ENCODE results near the gene ARFIP2. TPM values are rescaled to one million over a fixed set of nuclear protein-coding genes. Genes with fewer than 3 reads are reported as not detected.
A peak's percentile ranks its signal among the peaks of the same experiment; 100 is the strongest.

The ARFIP2 gene
- total RNA-seq (10 to 100 TPM; 29.8 to 72.7 (median 37.1) TPM), polyA plus RNA-seq (10 to 100 TPM; 23.4 to 36.5 (median 35.8) TPM)
- long read RNA-seq, donor 1, partial matches to known transcripts = 13 of 27 reads
- long read RNA-seq, donor 1, other reads (novel, unspliced or antisense) = 11 of 27 reads
- long read RNA-seq, donor 2, partial matches to known transcripts = 25 of 31 reads
- long read RNA-seq, donor 2, other reads (novel, unspliced or antisense) = 0 of 31 reads

- Histone ChIP-seq H3K4me3 (peak within 1 kb of the TSS; percentile 58 to 87 (median 76)), H3K27me3 (replicated peaks in 1 of 7) (no peaks in the 10 kb centered on the region), H3K36me3 (peaks cover 0 to 77% (median 58%) of the 10 kb centered on the region in 6 donors), H3K27ac (peak within 1 kb of the TSS; percentile 89 to 95 (median 94)), H3K4me1 (peaks cover 25 to 73% (median 42%) of the 10 kb centered on the region in 6 donors), H3K9me3 (no peaks in the 10 kb centered on the region)
- 0 to 1% (median 0%) methylated on average over 31 to 66 of the region's 66 CpGs for WGBS, 5 donors
- DNase-seq = peak; percentile 100
- TF ChIP-seq POLR2AphosphoS5 (IDR thresholded peaks at IDR 0.05) = peak; percentile 98 to 99 (median 99)
- TF ChIP-seq POLR2A (IDR thresholded peaks at IDR 0.05) = peak; percentile 42 to 71 (median 55)
- peak in 1 of 11 experiments; percentile 42 for TF ChIP-seq CTCF (IDR thresholded peaks at IDR 0.05 in 8 of 11, conservative IDR thresholded peaks at IDR 0.05 in 3 of 11)
- intact Hi-C loops (cut with DNase I; ENCODE audit: low total_unique reads) = no loop called here
These were observed at the start of gene ARFIP2, which contains the start of gene TIMM10B for GRCh38 chr11:6481012-6481923. TSS of gene ARFIP2 (minus strand) at chr11:6481331. CDS start at chr11:6480421, 910 bp downstream. TSS of gene TIMM10B (plus strand) at chr11:6481501. CDS start at chr11:6481517, 16 bp downstream.

- no peak for DNase-seq
- WGBS, 5 donors = 84 to 94% (median 86%) methylated on average over 2 of the region's 2 CpGs
- Histone ChIP-seq H3K27me3 (replicated peaks in 1 of 7) (no peaks in the 10 kb centered on the region), H3K36me3 (peaks cover 0 to 49% (median 20%) of the 10 kb centered on the region in 6 donors), H3K4me1 (peaks cover 0 to 10% (median 0%) of the 10 kb centered on the region in 6 donors), H3K9me3 (no peaks in the 10 kb centered on the region), H3K27ac (no peak overlapping the region), H3K4me3 (no peak overlapping the region)
- intact Hi-C loops (cut with DNase I; ENCODE audit: low total_unique reads) = loop anchor here (5.0 to 10.0 kb wide), 2 partner anchors 64 to 176 kb away; no protein-coding TSS in a partner anchor
- TF ChIP-seq POLR2A (IDR thresholded peaks at IDR 0.05) (no peak), CTCF (IDR thresholded peaks at IDR 0.05 in 8 of 11, conservative IDR thresholded peaks at IDR 0.05 in 3 of 11) (no peak), POLR2AphosphoS5 (IDR thresholded peaks at IDR 0.05) (no peak)
These were observed 49.7 kb upstream of the ARFIP2 start for GRCh38 chr11:6530848-6531247.

- TF ChIP-seq POLR2AphosphoS5 (IDR thresholded peaks at IDR 0.05) (no peak), POLR2A (IDR thresholded peaks at IDR 0.05) (no peak), CTCF (IDR thresholded peaks at IDR 0.05 in 8 of 11, conservative IDR thresholded peaks at IDR 0.05 in 3 of 11) (no peak)
- Histone ChIP-seq H3K36me3 (peaks cover 0 to 43% (median 19%) of the 10 kb centered on the region in 6 donors), H3K27me3 (replicated peaks in 1 of 7) (no peaks in the 10 kb centered on the region), H3K4me1 (peaks cover 0 to 10% (median 0%) of the 10 kb centered on the region in 6 donors), H3K27ac (no peak overlapping the region), H3K4me3 (no peak overlapping the region), H3K9me3 (no peaks in the 10 kb centered on the region)
- peak; percentile 19 for DNase-seq
- intact Hi-C loops (cut with DNase I; ENCODE audit: low total_unique reads) = no loop called here
- 84 to 94% (median 90%) methylated on average over 2 of the region's 2 CpGs for WGBS, 5 donors
These were observed 48.1 kb upstream of the ARFIP2 start for GRCh38 chr11:6529266-6529665.

Measured in spleen (tissue), 13 donors.